HEK293T (cell line): ENCODE measurements around the gene RHEB.

ENCODE experiments used
- BHLHE40 ChIP-seq: fragments of 450-650 bp; IDR thresholded peaks from 2 replicates; pipeline ENCODE4 v1.6.1; 2016; ENCODE audit warnings: mild to moderate bottlenecking, moderate library complexity, borderline replicate concordance
- CTBP1 ChIP-seq: fragments of 450-650 bp; IDR thresholded peaks from 2 replicates; pipeline ENCODE4 v1.6.1; 2016; ENCODE audit warnings: borderline replicate concordance
- FOXA1 ChIP-seq: fragments of 450-650 bp; IDR thresholded peaks from 2 replicates; pipeline ENCODE4 v1.6.1; 2016; ENCODE audit warnings: mild to moderate bottlenecking
- NFRKB ChIP-seq: fragments of 450-650 bp; IDR thresholded peaks from 2 replicates; pipeline ENCODE4 v1.6.1; 2016; ENCODE audit warnings: mild to moderate bottlenecking, moderate library complexity
- SP1 ChIP-seq: fragments of 450-650 bp; IDR thresholded peaks from 2 replicates; pipeline ENCODE4 v1.6.1; 2017
- SUZ12 ChIP-seq: fragments of 450-650 bp; IDR thresholded peaks from 2 replicates; pipeline ENCODE4 v1.6.1; 2016; ENCODE audit warnings: mild to moderate bottlenecking
- ZNF384 ChIP-seq: fragments of 450-650 bp; IDR thresholded peaks from 2 replicates; pipeline ENCODE4 v1.6.1; 2016

DNA sequence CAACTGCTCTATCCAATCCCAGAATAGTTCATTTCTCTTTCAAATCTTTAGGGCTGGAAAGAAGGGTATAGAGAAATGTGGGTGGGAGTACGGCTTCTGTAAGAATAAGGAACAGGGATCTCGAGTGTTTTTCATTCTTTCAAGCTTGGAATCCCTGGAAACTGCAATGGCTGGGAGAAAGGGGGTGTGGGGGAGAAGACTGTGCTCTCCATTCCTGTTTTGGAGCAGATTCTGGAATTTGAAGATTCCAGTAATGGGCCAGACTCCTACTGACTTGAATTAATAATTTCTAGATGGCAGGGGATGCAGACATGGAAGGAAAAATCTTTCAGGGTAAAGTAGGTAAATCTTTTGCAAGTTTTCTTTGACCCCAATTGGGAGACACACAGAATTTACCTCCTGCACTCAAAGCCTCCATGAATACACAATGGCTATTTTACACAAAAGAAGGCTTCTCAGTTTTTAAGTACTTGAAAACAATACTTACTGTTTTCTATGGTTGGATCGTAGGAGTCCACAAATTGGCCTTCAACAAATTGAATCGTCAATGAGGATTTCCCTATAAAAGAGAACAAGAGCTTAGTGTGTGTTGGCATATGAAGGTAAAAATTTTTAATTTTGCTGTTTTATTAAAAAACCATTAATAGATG, 29.1 kb downstream of the RHEB start:
- TF ChIP-seq FOXA1 (no peak), BHLHE40 (no peak), CTBP1 (no peak), NFRKB (no peak), ZNF384 (no peak), SUZ12 (no peak), SP1 (no peak)
